Activated CD4-positive, alpha-beta T cell treated with anti-CD3 and anti-CD28 coated beads for 1 hour (primary cell): ENCODE results near the gene SLC6A7.

Source experiments
- DNase-seq: peaks from one replicate; pipeline ENCODE4 v3.0.0-alpha.2; 2020

The SLC6A7 gene

GRCh38 chr5:150175076-150175475 lies 14.8 kb upstream of the SLC6A7 start:
- DNase-seq, result no peak

- DNase-seq, result no peak
Observed at GRCh38 chr5:150175536-150175935, 14.3 kb upstream of the SLC6A7 start.

GRCh38 chr5:150176745-150177477 lies 13.0 kb upstream of the SLC6A7 start:
- no peak for DNase-seq

DNA sequence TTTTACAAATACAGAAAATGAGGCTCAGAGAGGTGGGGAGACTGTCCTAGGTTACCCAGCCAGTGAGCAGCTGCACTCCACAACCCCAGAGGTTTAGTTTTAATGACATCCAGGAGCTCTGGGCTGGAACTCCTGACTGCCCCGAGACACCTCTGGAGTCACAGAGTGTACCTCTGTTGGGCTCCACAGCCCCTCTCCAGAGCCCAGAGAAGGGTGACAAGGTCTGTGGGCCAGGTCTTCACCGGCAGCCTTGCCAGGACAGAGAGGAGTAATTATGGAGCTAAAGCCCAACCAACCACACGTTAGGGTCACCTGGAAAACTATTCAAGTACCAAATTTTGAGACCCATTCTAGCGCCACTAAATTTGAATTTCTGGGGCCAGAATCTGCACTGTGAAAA lies 12.1 kb upstream of the SLC6A7 start:
- no peak for DNase-seq

- DNase-seq, result no peak
Observed at GRCh38 chr5:150178262-150178661, 11.6 kb upstream of the SLC6A7 start.

GRCh38 chr5:150179019-150179620 lies 10.7 kb upstream of the SLC6A7 start:
- no peak for DNase-seq

DNA sequence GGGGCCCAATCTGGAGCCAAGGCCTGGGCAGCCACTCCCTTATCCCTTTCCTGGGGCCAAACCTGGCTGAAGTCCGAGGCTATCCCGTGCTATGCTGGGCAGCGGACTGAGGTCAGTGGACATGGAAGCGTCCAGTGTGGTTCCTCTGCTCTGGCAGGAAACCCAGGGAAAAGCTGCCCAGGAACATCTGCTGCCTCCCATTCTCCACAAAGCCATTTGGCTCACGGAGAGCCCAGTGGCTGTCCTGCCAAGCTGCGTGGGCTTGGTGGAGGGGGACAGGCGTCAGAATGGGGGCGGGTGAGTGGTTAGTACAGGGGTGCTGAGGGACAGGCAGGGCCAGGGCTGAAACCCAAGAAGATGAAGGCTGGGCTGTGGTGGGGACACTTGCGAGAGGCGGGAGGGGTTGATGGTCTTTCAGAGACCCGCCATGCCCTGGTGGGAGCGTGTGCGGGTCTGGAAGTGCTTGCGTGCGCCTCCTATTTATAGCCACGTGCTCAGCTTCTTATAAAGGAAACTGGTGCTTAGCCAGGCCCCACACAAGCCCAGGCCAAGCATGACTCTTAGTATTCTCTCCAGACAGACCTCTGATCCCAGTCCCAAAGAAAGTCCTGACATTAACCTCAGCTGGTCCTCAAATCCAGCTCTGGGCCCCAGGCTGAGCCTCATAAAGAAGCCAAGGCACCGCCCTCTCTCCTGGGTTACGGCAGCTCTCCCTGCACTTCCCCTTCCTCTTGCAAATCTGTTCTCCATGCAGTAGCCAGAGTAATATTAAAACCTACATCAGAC lies 9.4 kb upstream of the SLC6A7 start:
- DNase-seq, result no peak

- DNase-seq, result no peak
Observed at GRCh38 chr5:150181027-150181426, 8.8 kb upstream of the SLC6A7 start.

DNA sequence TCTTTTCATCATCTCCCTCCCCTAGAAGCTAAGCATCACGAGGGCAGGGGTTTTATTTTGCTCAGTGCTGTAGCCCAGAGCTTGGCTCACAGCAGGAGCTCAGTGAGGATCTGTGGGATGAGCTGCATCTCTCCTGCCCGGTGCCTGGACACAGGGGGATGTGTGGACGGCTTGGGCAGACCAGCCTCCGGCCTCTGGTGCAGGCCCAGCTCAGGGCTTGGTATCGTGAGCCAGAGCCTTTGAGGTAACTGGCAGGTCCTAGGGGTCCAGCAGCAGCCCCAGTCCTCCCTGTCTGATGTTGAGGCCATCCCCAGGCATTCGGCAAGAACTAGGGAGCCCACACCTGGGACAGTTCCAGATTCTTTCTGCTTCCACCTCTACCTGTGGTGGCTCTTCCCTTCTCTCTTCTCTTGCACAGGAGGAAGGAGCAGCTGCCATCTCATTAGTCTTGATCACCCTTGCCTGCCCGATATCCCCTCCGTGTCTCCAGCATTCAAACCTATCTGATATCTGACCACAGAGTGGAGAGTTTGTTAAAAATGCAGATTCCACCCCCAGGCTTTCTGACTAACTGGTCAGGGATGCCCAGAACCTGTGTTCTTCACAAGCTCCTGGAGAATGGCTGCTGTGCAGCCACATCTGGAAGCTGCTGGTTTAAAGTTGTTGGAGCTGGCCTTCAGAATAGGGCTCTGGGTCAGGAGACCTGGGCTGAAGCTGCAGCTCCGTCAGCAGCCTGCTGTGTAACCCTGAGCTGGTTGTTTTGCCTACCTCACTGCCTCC lies 7.9 kb upstream of the SLC6A7 start:
- DNase-seq, result no peak

- DNase-seq, result no peak
Observed at GRCh38 chr5:150182774-150183173, 7.1 kb upstream of the SLC6A7 start.

DNA sequence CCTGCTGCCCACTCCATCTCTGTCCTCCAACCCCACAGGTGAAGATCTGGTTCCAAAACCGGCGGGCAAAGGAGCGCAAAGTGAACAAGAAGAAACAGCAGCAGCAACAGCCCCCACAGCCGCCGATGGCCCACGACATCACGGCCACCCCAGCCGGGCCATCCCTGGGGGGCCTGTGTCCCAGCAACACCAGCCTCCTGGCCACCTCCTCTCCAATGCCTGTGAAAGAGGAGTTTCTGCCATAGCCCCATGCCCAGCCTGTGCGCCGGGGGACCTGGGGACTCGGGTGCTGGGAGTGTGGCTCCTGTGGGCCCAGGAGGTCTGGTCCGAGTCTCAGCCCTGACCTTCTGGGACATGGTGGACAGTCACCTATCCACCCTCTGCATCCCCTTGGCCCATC lies 6.4 kb upstream of the SLC6A7 start:
- DNase-seq, result no peak

DNA sequence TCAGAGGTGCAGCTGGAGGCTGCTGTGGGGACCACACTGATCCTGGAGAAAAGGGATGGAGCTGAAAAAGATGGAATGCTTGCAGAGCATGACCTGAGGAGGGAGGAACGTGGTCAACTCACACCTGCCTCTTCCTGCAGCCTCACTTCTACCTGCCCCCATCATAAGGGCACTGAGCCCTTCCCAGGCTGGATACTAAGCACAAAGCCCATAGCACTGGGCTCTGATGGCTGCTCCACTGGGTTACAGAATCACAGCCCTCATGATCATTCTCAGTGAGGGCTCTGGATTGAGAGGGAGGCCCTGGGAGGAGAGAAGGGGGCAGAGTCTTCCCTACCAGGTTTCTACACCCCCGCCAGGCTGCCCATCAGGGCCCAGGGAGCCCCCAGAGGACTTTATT lies 5.9 kb upstream of the SLC6A7 start:
- DNase-seq, result no peak

DNA sequence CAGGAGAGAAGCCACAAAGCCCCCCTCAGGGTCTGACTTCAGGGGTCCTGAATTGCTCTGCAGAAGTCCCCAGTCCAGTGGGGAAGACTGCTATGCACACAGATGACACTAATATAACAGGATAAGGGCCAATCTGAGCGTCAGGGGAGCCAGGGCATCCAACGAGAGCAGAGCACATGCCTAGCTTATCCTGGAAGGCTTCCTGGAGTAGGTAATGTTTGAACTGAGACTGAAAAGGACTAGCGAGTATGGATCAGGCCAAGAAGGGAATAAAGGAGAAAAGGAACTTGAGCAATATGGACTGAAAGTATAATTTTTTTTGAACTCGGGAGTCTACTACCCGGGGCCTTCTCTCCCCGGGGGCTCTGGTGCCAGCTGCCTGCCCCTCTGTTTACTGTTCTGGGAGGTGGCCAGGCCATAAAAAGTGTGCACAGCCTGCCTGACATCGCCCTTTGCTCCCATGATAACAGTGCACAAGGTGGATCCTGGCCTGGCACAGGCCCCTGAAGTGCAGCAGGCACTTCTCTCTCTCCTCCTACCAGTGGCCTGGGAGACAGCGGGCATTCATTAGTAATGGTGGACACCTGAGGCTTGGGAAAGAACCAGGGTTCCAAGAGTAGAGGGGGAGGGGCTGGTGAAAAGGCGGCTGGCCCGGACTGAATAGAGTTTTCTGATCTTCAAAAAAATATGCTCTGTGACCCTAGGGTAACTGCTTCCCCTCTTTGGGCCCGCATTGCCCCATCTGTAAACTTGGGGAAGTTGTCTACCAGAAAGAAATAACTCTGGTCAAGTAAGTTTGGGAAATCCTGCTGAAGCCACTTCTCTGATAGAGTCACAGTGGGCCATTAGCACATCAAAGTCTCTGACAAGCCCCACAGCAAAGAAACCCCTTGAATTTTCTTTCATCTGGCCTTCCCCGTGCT lies 4.6 kb upstream of the SLC6A7 start:
- no peak for DNase-seq

DNA sequence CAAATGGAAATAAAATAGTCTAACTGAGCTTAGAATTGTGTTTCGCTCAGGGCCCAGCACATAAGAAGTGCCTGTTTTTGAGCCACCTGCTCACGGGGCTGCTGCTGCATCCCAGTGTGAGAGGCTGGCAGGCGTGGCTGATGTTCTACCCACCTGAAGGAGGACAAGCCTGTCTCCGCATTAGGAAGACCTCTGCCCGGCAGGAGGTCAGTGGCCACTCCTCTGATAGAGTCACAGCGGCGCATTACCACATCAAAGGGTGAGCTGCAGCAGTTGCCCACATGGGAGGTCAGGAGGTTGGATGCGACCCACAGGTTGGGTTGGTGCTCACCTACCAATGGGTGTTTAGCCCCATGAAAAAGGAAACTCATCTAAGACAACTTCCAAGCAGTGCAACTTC lies 3.7 kb upstream of the SLC6A7 start:
- DNase-seq, result no peak

GRCh38 chr5:150186897-150187296 lies 3.0 kb upstream of the SLC6A7 start:
- DNase-seq, result no peak

DNA sequence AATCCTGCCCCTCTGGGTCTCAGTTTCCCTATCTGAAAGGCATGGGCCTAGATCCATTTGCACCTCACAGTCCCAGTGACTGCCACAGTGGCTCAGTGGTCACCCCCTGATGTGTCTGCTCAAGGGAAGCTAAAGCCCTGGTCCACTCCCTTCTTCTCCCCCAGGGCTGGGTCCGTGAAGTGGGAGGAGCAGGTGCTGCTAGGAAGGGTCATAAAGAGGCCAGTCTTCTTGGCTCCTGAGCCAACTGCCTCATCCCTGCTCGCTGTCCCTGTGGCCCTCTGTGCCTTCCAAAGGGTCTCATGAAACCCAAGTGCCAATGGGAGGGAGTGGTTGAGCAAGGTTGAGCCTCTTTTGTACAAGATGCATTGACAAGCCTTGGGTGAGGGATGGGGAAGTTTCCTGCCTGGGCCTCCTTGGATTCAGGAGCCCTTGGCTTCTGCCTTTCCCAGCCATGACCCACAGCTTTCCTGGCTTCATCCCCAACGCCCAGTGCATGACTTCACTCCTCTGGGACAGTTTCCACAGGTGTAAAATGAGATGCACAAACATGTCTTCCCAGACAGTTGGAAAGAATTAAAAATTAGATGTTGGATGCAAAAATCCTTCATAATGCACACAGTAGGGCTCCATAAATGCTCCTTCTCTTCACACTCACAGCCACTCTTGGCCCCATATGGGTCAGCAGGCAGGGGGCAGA lies 1.6 kb upstream of the SLC6A7 start:
- DNase-seq, result no peak

- no peak for DNase-seq
Observed at GRCh38 chr5:150189326-150189725, 536 bp upstream of the SLC6A7 start.

DNA sequence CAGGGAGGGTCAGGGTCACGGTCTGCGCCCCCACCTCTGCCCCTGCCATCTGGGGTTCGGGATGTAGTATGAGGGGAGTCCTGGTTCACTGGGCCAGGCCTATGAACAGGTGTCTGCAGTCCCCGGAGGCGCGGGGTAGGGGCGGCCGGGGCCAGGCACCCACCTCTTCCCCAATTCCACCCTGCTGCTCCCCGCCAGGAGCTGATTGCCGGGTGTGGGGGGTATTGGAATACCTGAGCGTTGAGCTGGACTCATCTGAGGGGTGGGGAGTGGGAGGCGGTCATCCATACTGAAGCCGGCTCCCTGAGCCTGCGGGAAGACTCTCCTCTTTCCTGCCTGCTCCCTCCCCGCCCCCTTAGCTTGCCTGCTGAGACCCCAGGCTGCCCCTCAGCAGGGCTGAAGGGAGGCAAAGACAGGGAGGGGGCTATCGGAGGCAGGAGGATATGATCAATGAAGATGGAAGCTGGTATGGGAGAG lies 679 bp downstream of the SLC6A7 start:
- DNase-seq, result no peak

DNA sequence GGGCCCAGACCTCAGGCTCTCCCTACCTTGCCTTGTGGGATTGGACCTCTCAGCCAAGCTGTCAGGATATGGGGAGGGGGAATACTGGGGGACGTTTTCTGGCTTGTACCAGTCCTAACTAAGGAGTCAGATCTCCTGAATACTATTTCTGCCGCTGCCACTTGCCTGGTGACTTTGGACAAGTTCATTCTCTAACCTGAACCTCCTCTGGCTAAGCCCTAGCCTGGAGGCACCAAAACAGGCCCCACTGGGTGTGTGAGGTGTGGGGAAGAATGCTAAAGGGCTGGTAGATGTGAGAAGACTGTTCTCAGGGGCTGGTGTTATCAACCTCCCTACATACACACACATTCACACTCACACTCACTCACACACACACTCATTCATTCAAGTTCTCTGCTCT lies 1.1 kb downstream of the SLC6A7 start:
- no peak for DNase-seq

DNA sequence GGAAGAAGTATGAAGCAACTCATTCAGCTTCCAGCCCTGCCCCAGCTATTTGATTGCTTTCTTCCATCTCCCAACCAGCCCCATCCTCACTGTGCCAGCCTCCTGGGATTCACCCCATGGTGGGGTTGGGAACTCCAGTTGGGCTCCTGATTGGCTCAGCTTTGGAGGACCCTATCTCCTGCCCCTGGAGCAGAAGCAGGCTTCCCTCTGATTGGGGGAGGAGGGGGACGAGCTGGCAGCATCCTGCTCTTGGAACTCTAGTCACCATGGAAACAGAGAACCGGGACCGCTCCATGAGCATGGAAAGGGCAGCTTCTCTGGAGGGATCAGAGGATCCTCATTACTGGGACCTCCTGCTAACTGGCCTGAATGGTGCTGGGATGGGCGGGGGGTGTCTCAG lies 2.6 kb downstream of the SLC6A7 start:
- DNase-seq, result no peak

GRCh38 chr5:150195736-150196485 lies 6.0 kb downstream of the SLC6A7 start:
- DNase-seq, result no peak
